Stomach (tissue), 4 donors: ENCODE results near the gene JOSD1.

Source experiments
- POLR2A ChIP-seq, 4 donors: fragments of 450-650 bp; IDR thresholded peaks; one replicate each; pipeline ENCODE4 v1.6.1; 2016; ENCODE audit warnings: antibody characterized with exemption in 4 of 4, control low read depth in 2 of 4, mild to moderate bottlenecking in 1 of 4, moderate library complexity in 1 of 4
- POLR2AphosphoS5 ChIP-seq, 3 donors: sonication (generic); formaldehyde crosslinking; IDR thresholded peaks; one replicate each; pipeline ENCODE4 v1.6.1; 2016; ENCODE audit warnings: antibody characterized with exemption in 3 of 3
- TF ChIP-seq, protein P1 (sequence below), 7 experiments: fragments of 450-650 bp in 4 of 7; fragments of 200-600 bp in 3 of 7; sonication (generic) in 3 of 7; IDR thresholded peaks; one replicate each; pipeline ENCODE4 v1.5.1; 2016 to 2019; ENCODE audit warnings: antibody characterized with exemption in 7 of 7, control low read depth in 2 of 7, mild to moderate bottlenecking in 1 of 7

DNA sequence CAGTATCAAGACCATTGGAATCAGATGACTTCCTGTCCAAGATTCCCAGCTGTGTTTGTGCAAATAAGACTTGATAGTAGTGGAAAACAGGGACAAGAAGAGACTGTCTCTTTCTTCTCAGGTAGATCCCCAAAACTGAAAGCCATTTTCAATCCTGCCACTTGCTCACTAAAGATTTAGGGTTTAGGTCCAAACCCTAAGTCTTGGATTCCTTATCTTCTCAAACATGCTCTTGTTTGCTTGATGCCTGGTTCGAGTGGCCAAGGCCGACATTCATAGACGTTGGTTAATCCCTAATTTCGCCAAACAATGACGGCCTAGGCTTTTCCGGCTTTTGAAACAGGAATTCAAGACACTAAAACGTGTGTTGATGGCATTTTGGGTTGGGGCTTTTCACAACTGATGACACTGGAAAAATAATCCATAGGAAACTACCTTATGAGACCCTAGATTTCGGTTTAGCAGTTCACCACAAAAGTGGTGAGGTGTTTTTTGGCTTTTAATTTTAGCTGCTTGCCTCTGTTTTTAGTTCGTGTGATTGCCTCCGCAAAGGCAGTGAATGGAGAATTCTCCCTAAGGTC lies 4.0 kb upstream of the JOSD1 start:
- TF ChIP-seq, protein P1, sequence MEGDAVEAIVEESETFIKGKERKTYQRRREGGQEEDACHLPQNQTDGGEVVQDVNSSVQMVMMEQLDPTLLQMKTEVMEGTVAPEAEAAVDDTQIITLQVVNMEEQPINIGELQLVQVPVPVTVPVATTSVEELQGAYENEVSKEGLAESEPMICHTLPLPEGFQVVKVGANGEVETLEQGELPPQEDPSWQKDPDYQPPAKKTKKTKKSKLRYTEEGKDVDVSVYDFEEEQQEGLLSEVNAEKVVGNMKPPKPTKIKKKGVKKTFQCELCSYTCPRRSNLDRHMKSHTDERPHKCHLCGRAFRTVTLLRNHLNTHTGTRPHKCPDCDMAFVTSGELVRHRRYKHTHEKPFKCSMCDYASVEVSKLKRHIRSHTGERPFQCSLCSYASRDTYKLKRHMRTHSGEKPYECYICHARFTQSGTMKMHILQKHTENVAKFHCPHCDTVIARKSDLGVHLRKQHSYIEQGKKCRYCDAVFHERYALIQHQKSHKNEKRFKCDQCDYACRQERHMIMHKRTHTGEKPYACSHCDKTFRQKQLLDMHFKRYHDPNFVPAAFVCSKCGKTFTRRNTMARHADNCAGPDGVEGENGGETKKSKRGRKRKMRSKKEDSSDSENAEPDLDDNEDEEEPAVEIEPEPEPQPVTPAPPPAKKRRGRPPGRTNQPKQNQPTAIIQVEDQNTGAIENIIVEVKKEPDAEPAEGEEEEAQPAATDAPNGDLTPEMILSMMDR (IDR thresholded peaks at IDR 0.05): no peak
- no peak for TF ChIP-seq POLR2A (IDR thresholded peaks at IDR 0.05)
- no peak for TF ChIP-seq POLR2AphosphoS5 (IDR thresholded peaks at IDR 0.05)
